ENCODE measurements around the gene SPRY1. TPM values are rescaled to one million over a fixed set of nuclear protein-coding genes. Genes with fewer than 3 reads are reported as not detected.

Gene SPRY1
- polyA plus RNA-seq, 2 of the 4 experiments (the other 2 are of a cell fraction): 0.54 to 2.1 TPM

DNA sequence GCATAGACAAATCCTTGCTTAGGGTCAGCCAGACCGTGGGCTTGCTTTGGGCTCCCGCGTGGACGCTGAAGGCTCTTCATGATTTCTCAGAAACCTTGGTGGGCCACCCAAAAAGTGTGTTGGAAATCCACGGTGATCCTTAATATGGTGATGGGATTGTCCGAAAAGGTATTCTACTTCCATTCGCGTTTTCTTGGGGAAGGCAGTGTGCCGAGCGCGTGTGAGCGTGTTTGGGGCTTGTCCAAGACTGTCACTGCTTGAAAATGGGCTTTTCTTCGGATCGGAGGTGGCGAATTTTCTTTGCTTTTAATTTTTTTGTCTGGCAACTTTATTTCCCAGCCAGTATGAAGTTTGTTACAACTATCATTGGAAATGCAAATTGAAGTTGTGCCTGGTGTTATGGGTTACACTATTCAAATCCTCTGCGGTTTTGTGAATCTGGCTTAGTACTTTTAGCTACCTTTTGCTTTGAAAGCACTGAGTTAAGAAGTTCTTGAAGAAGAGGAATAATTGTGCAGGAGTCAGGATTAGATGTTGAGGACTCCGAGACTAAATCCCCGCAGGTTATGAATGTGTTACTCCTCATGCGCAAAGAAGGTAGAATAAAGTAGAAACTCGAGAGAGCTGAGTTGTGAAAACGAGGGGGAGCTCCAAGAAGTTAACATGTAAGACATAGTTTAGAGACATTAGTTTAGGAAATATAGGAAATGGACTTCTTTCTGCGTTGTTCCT lies 3.2 kb downstream of the SPRY1 start:
- Histone ChIP-seq H3K4me3 (peak overlapping the region; percentile 80), H3K9me3 (no peaks in the 10 kb centered on the region), H3K4me1 (no peaks in the 10 kb centered on the region), H3K4me2 (peak overlapping the region; percentile 92), H3K27ac (peak overlapping the region; percentile 85 to 90)
- POLR2A ChIA-PET: interaction anchor here (0.7 kb wide), 1 partner anchor 261 kb away, joined by 3 read pairs; no protein-coding TSS in a partner anchor
- CTCF ChIA-PET: interaction anchor here (0.9 to 1.2 kb wide), 4 partner anchors 9 to 265 kb away, joined by 3 to 5 read pairs (median 4); no protein-coding TSS in a partner anchor
- no peak for ATAC-seq
- no peak for DNase-seq (ENCODE audit: low read depth in 1 of 2, low spot score in 1 of 2)
- TF ChIP-seq PBX3 (IDR thresholded peaks at IDR 0.05) (no peak), ZNF302 (CRISPR knock-in tag; IDR thresholded peaks at IDR 0.05) (no peak), SREBF2 (IDR thresholded peaks at IDR 0.05) (no peak), SMC3 (IDR thresholded peaks at IDR 0.05) (no peak), HEYL (CRISPR knock-in tag; IDR thresholded peaks at IDR 0.05) (no peak), HMGXB4 (CRISPR knock-in tag; IDR thresholded peaks at IDR 0.05; ENCODE audit: borderline replicate concordance) (no peak)
- 14% methylated on average over 22 of the region's 22 CpGs for WGBS (ENCODE audit: missing lambda C conversion rate)
- FAIRE-seq: no peak

- no peak for FAIRE-seq
- WGBS (ENCODE audit: missing lambda C conversion rate): 86% methylated on average over 8 of the region's 9 CpGs
- H3K9me3 ChIP-seq: no peaks in the 10 kb centered on the region
- no peaks in the 10 kb centered on the region for H3K4me1 ChIP-seq
- no peak overlapping the region for H3K27ac ChIP-seq
- H3K4me2 ChIP-seq: no peak overlapping the region
- ChIA-PET CTCF (no interaction called here), POLR2A (no interaction called here)
- DNase-seq (ENCODE audit: low read depth in 1 of 2, low spot score in 1 of 2): no peak
- ATAC-seq: no peak
- H3K4me3 ChIP-seq: no peak overlapping the region
- TF ChIP-seq RAD21 (conservative IDR thresholded peaks at IDR 0.05 in 1 of 2, IDR thresholded peaks at IDR 0.05 in 1 of 2) (no peak), BHLHE40 (IDR thresholded peaks at IDR 0.05; ENCODE audit: low read depth, low read length) (no peak), HDAC2 (IDR thresholded peaks at IDR 0.05) (no peak), MAFK (IDR thresholded peaks at IDR 0.05; ENCODE audit: partially characterized antibody) (no peak), ZFP36 (IDR thresholded peaks at IDR 0.05; ENCODE audit: borderline replicate concordance, partially characterized antibody) (no peak), EP300 (IDR thresholded peaks at IDR 0.05) (no peak)
- TF ChIP-seq, protein P1, sequence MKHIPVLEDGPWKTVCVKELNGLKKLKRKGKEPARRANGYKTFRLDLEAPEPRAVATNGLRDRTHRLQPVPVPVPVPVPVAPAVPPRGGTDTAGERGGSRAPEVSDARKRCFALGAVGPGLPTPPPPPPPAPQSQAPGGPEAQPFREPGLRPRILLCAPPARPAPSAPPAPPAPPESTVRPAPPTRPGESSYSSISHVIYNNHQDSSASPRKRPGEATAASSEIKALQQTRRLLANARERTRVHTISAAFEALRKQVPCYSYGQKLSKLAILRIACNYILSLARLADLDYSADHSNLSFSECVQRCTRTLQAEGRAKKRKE (CRISPR knock-in tag; IDR thresholded peaks at IDR 0.05; ENCODE audit: low read depth): no peak
These were observed 4.9 kb downstream of the SPRY1 start for GRCh38 chr4:123401271-123402120.

- no peaks in the 10 kb centered on the region for H3K9me3 ChIP-seq
- FAIRE-seq (no peak), ATAC-seq (no peak), DNase-seq (ENCODE audit: low read depth in 1 of 2, low spot score in 1 of 2) (no peak)
- no peak overlapping the region for H3K27ac ChIP-seq
- 97% methylated on average over 3 of the region's 3 CpGs for WGBS (ENCODE audit: missing lambda C conversion rate)
- H3K4me2 ChIP-seq: no peak overlapping the region
- no peak for TF ChIP-seq ZFP36 (IDR thresholded peaks at IDR 0.05; ENCODE audit: borderline replicate concordance, partially characterized antibody)
- TF ChIP-seq KDM5A (IDR thresholded peaks at IDR 0.05): no peak
- no peak for TF ChIP-seq CEBPB (IDR thresholded peaks at IDR 0.05)
- TF ChIP-seq CHD4 (IDR thresholded peaks at IDR 0.05; ENCODE audit: borderline replicate concordance): no peak
- TF ChIP-seq TP53 (CRISPR knock-in tag; IDR thresholded peaks at IDR 0.05): no peak
- TF ChIP-seq, protein P2, sequence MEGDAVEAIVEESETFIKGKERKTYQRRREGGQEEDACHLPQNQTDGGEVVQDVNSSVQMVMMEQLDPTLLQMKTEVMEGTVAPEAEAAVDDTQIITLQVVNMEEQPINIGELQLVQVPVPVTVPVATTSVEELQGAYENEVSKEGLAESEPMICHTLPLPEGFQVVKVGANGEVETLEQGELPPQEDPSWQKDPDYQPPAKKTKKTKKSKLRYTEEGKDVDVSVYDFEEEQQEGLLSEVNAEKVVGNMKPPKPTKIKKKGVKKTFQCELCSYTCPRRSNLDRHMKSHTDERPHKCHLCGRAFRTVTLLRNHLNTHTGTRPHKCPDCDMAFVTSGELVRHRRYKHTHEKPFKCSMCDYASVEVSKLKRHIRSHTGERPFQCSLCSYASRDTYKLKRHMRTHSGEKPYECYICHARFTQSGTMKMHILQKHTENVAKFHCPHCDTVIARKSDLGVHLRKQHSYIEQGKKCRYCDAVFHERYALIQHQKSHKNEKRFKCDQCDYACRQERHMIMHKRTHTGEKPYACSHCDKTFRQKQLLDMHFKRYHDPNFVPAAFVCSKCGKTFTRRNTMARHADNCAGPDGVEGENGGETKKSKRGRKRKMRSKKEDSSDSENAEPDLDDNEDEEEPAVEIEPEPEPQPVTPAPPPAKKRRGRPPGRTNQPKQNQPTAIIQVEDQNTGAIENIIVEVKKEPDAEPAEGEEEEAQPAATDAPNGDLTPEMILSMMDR (IDR thresholded peaks at IDR 0.05): no peak
- TF ChIP-seq PBX3 (IDR thresholded peaks at IDR 0.05): no peak
- TF ChIP-seq, protein P3, sequence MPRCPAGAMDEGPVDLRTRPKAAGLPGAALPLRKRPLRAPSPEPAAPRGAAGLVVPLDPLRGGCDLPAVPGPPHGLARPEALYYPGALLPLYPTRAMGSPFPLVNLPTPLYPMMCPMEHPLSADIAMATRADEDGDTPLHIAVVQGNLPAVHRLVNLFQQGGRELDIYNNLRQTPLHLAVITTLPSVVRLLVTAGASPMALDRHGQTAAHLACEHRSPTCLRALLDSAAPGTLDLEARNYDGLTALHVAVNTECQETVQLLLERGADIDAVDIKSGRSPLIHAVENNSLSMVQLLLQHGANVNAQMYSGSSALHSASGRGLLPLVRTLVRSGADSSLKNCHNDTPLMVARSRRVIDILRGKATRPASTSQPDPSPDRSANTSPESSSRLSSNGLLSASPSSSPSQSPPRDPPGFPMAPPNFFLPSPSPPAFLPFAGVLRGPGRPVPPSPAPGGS (IDR thresholded peaks at IDR 0.05): no peak
- TF ChIP-seq RCOR1 (IDR thresholded peaks at IDR 0.05; ENCODE audit: low read depth, low read length): no peak
- CTCF ChIA-PET: no interaction called here
- H3K4me1 ChIP-seq: no peaks in the 10 kb centered on the region
- POLR2A ChIA-PET: no interaction called here
- no peak overlapping the region for H3K4me3 ChIP-seq
These were observed 5.5 kb downstream of the SPRY1 start for GRCh38 chr4:123402121-123402465.

All from A549 (cell line).